Astrocyte of the spinal cord (primary cell): ENCODE data around the gene CCDC91.

Experiments
- DNase-seq: peaks from one replicate; pipeline ENCODE4 v3.0.0; 2011; ENCODE audit warnings: low read depth, low spot score
- H3K4me3 ChIP-seq: 2 replicates; pipeline ENCODE4 v1.5.1; 2011; ENCODE audit warnings: low read depth, mild to moderate bottlenecking, low read length, moderate library complexity
- CTCF ChIP-seq: IDR thresholded peaks from 2 replicates; pipeline ENCODE4 v1.5.1; 2012; ENCODE audit warnings: low read depth, mild to moderate bottlenecking, low read length, inconsistent platforms
- in situ Hi-C: cut with HindIII; loops from 2 replicates; pipeline ENCODE4 v1.10.0; 2017; ENCODE audit warnings: low sequenced_read_pairs

The CCDC91 gene

GRCh38 chr12:28234444-28234843 lies 44.2 kb downstream of the CCDC91 start:
- TF ChIP-seq CTCF, result no peak
- H3K4me3 ChIP-seq, result no peak overlapping the region
- no peak for DNase-seq
- in situ Hi-C loops, result no loop called here

DNA sequence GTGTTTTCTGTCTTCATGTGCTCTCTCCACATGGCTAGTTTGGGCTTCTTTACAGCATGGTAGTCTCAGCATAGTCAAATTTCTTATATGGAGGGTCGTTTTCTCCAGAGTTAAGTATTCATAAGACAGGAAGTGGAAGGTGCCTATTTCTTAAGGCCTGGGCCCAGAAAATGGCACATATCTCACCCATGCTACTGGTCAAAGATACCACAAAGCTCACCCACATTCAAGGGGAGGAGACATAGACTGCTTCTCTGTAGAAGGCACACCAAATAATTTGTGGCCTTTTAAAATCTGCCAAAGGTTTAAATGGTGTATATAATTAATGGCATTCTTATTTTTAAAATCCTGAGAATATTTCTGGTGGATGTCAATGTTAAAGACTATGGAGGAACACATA lies 44.8 kb downstream of the CCDC91 start:
- H3K4me3 ChIP-seq, result no peak overlapping the region
- DNase-seq, result no peak
- no peak for TF ChIP-seq CTCF
- in situ Hi-C loops, result no loop called here

- in situ Hi-C loops, result no loop called here
- no peak overlapping the region for H3K4me3 ChIP-seq
- TF ChIP-seq CTCF, result no peak
Measured at GRCh38 chr12:28235985-28236384, 45.7 kb downstream of the CCDC91 start.

DNA sequence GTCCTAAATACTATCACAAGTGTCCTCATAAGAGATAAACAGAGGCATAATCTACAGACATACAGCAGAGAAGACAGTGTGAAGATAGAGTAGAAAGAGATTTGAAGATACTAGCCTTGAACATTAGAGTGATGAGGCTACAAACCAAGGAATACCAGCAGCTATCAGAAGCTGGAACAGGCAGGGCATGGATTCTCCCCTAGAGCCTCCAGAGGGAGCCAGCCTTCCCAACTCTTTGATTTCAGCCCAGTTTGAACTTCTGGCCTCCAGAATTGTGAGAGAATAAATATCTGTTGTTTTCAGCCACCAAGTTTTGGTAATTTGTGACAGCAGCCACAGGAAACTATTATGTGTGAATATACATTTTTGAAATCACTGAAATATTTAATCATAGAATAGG lies 47.2 kb downstream of the CCDC91 start:
- in situ Hi-C loops, result no loop called here
- TF ChIP-seq CTCF, result peak; percentile 35
- no peak for DNase-seq
- H3K4me3 ChIP-seq, result no peak overlapping the region

More at GRCh38 chr12:28235985-28236384, 45.7 kb downstream of the CCDC91 start:
- no peak for DNase-seq

DNA sequence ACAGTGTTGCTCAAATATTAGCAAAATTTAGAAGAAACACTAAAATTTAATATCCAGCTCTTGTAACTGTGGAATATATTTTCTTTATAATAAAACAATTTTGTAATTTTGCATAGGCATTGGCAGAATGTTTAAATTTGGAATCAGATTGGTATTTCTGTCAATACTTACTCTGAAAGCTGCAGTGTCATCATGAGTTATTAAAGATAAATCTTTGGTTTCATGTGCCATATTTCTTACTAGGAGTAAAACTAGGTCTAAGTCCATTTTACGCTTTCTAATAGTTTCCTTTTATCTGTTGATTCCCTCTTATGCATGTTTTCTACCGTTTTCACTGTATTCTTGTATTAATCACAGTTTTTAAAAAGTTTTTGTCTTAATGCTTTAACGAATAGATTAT lies 49.7 kb downstream of the CCDC91 start:
- TF ChIP-seq CTCF, result no peak

DNA sequence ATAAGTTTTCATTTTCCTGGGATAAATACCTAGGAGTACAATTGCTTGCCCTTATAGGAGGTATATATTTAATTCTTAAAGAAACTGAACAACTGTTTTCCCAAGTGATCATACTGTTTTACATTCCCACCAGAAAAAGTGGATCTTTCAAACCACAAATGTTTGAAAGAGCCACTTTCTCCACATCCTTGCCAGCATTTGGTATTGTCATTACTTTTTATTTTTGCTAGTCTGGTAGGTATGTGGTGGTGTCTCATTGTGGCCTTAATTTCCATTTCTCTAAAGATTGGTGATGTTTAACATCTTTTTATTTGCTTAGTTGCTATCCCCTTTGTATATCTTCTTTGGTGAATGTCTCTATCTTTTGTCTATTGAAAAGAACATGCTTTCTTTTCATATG lies 50.6 kb downstream of the CCDC91 start:
- no peak for DNase-seq
- H3K4me3 ChIP-seq, result no peak overlapping the region
- no peak for TF ChIP-seq CTCF
- in situ Hi-C loops, result no loop called here

More for the DNA sequence above, 49.7 kb downstream of the CCDC91 start:
- no peak for DNase-seq
- H3K4me3 ChIP-seq, result no peak overlapping the region
- in situ Hi-C loops, result no loop called here

DNA sequence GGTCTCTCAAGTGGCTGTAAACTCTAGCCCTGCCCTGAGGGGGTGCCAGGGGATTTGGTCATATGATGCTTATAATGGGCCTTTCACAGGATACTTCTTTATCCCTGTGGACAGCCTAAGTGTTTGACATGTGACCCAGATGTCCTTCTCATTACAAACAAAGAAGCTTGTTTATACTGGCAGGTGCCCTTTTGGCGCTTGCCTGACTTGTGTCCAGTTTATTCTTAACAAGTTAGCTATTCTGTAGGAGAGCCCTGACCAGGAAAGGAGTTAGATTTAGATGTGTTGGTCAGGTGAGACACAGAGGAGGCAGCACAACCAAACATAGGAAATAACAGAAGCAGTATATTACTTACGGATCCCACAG lies 51.9 kb downstream of the CCDC91 start:
- in situ Hi-C loops, result no loop called here

More for the DNA sequence above, 51.9 kb downstream of the CCDC91 start:
- DNase-seq, result no peak
- TF ChIP-seq CTCF, result no peak
- no peak overlapping the region for H3K4me3 ChIP-seq
